Activated CD4-positive, alpha-beta T cell treated with anti-CD3 and anti-CD28 coated beads, Interleukin-2, Interleukin-6, amounts not matched to agents 100 ng/mL and 50 ng/mL, durations not matched to agents 16 hours and 8 hours (primary cell): ENCODE results near the gene PPBP.

ENCODE experiments used
- DNase-seq: peaks from one replicate; pipeline ENCODE4 v3.0.0-alpha.2; 2020

PPBP gene

DNA sequence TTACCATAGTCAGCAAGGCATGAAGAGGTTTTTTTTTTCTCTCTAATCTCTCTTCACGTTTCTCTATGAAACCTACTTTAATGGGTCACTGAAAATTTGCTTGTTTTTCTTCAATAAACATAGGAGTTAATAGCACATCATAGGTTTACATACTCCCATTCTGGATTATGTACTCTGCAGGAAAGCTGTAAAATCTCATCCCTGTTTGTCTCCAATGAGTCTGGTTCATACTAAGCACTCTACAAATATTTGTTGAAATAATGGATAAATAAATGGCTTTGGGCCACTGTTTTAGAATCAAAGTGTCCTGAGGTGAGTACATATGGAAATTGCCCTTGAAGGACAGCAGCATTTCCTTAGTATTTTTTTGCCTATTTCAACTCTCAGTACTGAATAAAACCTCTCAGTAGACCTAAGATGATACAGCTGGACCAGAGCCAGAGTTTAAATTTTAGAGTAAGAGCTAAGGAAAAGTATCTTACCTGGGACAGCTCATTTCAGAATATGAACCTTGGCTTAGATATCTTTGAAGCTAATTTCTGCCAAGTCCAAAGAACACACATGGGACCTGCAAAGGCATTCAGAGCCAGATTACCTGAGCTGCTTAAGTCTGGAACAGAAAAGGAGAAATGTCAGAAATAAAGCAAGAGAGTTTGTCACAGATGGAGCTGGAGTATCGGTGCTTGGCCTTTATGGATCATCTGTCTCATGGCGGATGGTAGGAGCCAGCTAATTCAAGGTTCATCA is 40.6 kb downstream of the PPBP start:
- DNase-seq, result no peak

DNA sequence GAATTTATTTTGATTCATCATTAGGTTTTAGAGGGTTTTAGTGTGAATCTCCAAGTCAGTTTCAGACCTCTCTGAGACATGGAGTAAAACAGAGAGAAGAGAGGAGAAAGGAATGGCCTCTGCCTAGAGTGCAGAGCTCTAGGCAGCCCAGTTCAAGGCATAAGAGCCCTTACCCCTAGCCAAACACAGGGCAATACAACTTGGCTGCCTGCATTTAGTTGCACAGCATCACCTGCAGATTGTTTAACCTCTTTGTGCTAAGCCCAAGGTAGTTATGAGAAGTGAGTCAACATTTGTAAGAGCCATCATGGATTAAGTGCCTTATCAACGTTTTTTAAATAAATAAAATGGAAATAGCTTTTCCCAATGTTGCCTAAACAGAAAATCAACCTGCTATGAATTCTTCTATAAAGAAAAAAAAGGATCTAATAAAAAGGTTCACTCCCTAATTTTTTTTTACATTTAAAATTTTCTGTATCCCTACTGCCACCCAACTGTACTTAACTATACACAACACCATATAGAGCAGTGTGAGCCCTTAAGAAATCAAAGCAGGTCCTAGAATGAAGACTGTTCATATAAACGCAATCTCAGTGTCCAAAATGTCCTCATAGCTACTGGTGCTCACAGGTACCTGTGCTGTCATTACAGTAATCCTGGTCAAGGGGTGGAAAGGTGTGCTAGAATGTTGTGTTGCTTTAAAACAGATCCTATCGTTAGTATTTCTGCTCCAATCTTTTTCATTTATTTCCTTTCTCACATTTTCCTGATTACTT is 42.1 kb downstream of the PPBP start:
- DNase-seq, result no peak

DNA sequence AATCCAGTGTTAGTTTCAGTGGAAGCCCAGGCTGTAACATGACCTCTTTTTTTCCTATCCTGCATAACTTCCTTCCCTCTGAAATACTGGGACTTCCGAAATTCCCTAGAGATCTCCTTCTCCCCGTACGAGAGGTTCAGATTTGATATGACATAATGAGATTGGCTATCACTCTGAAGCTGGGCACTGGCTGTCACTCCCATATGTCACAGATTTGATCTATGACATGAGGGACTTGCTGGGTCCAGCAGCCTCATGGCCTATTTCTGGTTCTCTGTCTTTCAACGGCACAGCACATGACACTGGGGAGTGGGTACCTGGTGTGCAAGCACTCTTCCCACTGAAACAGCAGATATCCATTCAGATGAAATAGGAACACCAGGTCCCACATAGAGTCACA is 42.9 kb downstream of the PPBP start:
- no peak for DNase-seq

- DNase-seq, result no peak
Measured at GRCh38 chr4:73944061-73944875, 43.7 kb downstream of the PPBP start.

DNA sequence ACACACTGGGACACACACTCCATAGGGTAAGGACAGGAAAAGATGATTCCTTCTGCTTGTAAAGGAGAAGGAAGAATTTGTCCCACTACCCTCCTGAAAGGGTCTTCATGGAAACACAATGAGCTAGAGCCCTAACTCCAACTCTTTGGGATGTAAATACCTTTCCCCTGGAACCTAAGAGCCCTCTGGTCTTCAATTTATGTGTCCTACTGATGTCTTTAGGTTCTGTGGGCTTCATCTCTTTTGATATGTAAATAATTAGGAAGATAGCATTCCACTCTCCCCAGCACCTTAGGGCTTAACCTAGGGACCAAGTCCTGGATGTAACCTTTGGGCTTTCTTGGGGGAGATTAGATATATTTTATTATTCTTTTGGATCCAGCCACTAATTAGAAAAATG is 44.4 kb downstream of the PPBP start:
- DNase-seq, result no peak

DNA sequence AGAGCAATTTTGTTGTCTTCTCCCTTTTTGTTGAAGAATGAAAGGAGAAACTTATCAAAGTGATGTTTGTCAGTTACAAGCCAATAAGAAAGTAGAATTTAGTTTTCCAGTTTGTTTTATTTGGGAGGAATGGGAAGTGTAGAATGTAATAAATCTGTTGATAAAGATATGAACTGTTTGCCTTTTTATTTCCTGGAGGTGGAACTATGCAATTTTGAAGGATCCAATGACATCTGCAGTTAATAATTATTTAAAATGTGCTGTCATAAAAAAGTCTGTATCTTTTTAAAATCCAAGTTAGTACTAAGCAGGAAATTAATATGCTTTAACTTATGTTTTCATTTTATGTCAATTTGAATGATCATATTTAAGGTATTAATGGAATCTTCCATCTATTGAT is 51.0 kb downstream of the PPBP start:
- no peak for DNase-seq
